ENCODE data around the gene PBX3.

DNA sequence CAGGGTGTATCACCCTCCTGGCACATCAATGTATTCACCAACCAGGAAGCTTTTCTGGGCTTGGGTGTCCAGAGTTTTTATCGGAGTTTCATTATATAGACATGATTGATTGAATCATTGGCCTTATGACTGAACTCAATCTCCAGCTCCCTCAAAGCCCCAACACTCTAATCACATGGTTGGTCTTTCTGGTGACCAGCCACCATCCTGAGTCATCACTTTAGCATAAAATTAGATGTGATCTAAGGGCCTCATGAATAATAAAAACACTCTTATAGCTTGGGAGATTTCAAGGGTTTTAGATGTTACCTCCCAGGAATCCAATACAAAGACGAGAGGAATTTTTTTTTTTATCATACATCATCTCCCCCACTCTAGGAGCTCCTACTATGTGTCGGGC lies 7.7 kb upstream of the PBX3 start:
- no peak for TF ChIP-seq EGR1 (IDR thresholded peaks at IDR 0.05; ENCODE audit: low read depth in 2 of 2)
- TF ChIP-seq TAF1 (conservative IDR thresholded peaks at IDR 0.05): no peak
- no peak for TF ChIP-seq SP1 (IDR thresholded peaks at IDR 0.05)
- TF ChIP-seq CTCF (IDR thresholded peaks at IDR 0.05; ENCODE audit: low read depth, low read length, missing input control): no peak
- no peak for TF ChIP-seq ATF3 (IDR thresholded peaks at IDR 0.05)
- no peak for TF ChIP-seq YY1 (IDR thresholded peaks at IDR 0.05)
- no peak for TF ChIP-seq MAX (IDR thresholded peaks at IDR 0.05)
